GM21717 (cell line): ENCODE data around the gene CCS.
"Not testable (repeated sequence)": the region's sequence is repeated elsewhere in the genome, so short reads cannot be mapped to it uniquely, and the experiment has no call there.

Experiments used
- ATAC-seq: cut with Tn5 transposase; IDR thresholded peaks from one replicate; pipeline ENCODE4 v1.9.1; 2021; ENCODE audit warnings: mild to moderate bottlenecking, moderate library complexity; ENCODE audit not compliant: unreplicated experiment

Gene CCS

GRCh38 chr11:66561178-66561974 lies 31.6 kb upstream of the CCS start:
- no peak for ATAC-seq

GRCh38 chr11:66561975-66562248 lies 31.1 kb upstream of the CCS start:
- ATAC-seq = no peak

- ATAC-seq = no peak
Measured at GRCh38 chr11:66562275-66562674, 30.7 kb upstream of the CCS start.

- ATAC-seq = no peak
Measured at GRCh38 chr11:66562907-66563583, 29.9 kb upstream of the CCS start.

- no peak for ATAC-seq
Measured at GRCh38 chr11:66563832-66564231, 29.2 kb upstream of the CCS start.

- no peak for ATAC-seq
Measured at GRCh38 chr11:66564538-66564937, 28.4 kb upstream of the CCS start.

GRCh38 chr11:66564984-66565383 lies 28.0 kb upstream of the CCS start:
- ATAC-seq = no peak

- no peak for ATAC-seq
Measured at GRCh38 chr11:66566221-66566620, 26.8 kb upstream of the CCS start.

- ATAC-seq = no peak
Measured at GRCh38 chr11:66567787-66568123, 25.2 kb upstream of the CCS start.

- ATAC-seq = no peak
Measured at GRCh38 chr11:66568124-66568916, 24.7 kb upstream of the CCS start, which contains the start of gene CTSF. CTSF (minus strand) TSS chr11:66568606; CDS start chr11:66568486, 120 bp downstream.

- ATAC-seq = no peak
Measured at GRCh38 chr11:66569076-66569475, 23.9 kb upstream of the CCS start.

GRCh38 chr11:66570079-66570849 lies 22.7 kb upstream of the CCS start:
- no peak for ATAC-seq

- ATAC-seq = no peak
Measured at GRCh38 chr11:66570850-66571180, 22.2 kb upstream of the CCS start.

GRCh38 chr11:66579017-66579606 lies 13.9 kb upstream of the CCS start:
- ATAC-seq = no peak

GRCh38 chr11:66580803-66581202 lies 12.2 kb upstream of the CCS start:
- no peak for ATAC-seq

GRCh38 chr11:66581261-66581660 lies 11.7 kb upstream of the CCS start:
- no peak for ATAC-seq

GRCh38 chr11:66582565-66583147 lies 10.3 kb upstream of the CCS start:
- ATAC-seq = not testable (repeated sequence)

GRCh38 chr11:66585447-66585846 lies 7.5 kb upstream of the CCS start:
- not testable (repeated sequence) for ATAC-seq

- ATAC-seq = no peak
Measured at GRCh38 chr11:66586136-66586535, 6.8 kb upstream of the CCS start.

GRCh38 chr11:66589315-66589714 lies 3.7 kb upstream of the CCS start:
- not testable (repeated sequence) for ATAC-seq
